H1 (cell line): ENCODE measurements around the gene DLAT. TPM values are rescaled to one million over a fixed set of nuclear protein-coding genes. Genes with fewer than 3 reads are reported as not detected.

Experiments used
- CTCF ChIA-PET: fragments of 300-600 bp; sonication (Branson Sonifier 250); formaldehyde crosslinking; loops from one replicate; lab custom pipeline; 2021; ENCODE audit not compliant: partially characterized antibody; lab: Charles Lee
- POLR2A ChIA-PET: fragments of 300-600 bp; sonication (Branson Sonifier 250); formaldehyde crosslinking; loops from one replicate; lab custom pipeline; 2021; ENCODE audit warnings: inconsistent platforms; ENCODE audit not compliant: partially characterized antibody; lab: Charles Lee
- DNase-seq, 2 experiments: peaks; one replicate each; pipeline versions ENCODE4 v3.0.0 to v3.0.0-alpha.2; 2010 to 2022; ENCODE audit warnings: low spot score in 2 of 2, low read depth in 1 of 2, mixed read lengths in 1 of 2
- FAIRE-seq: peaks from 2 replicates; lab custom pipeline; 2011; peaks lifted over from hg19 to GRCh38; lab: Jason Lieb, UNC
- H2AFZ ChIP-seq: 2 replicates; pipeline ENCODE4 v1.8.1; 2012; ENCODE audit warnings: low read length, inconsistent platforms
- H2AK5ac ChIP-seq: 2 replicates; pipeline ENCODE4 v1.6.1; 2013; ENCODE audit warnings: low read depth, low read length
- H2BK120ac ChIP-seq: replicated peaks from 2 replicates; pipeline ENCODE3; 2013; ENCODE audit warnings: low read depth, low read length, inconsistent platforms
- H2BK12ac ChIP-seq: 2 replicates; pipeline ENCODE4 v1.6.1; 2013; ENCODE audit warnings: low read depth, low read length
- H2BK15ac ChIP-seq: 2 replicates; pipeline ENCODE4 v1.6.1; 2013; ENCODE audit warnings: low read length
- H2BK20ac ChIP-seq: 2 replicates; pipeline ENCODE4 v1.6.1; 2013; ENCODE audit warnings: low read length
- H2BK5ac ChIP-seq: 2 replicates; pipeline ENCODE4 v1.6.1; 2013; ENCODE audit warnings: low read depth, low read length
- H3K14ac ChIP-seq: 2 replicates; pipeline ENCODE4 v1.6.1; 2013; ENCODE audit warnings: inconsistent platforms; ENCODE audit not compliant: insufficient read length
- H3K18ac ChIP-seq: 2 replicates; pipeline ENCODE4 v1.6.1; 2013; ENCODE audit warnings: low read length; ENCODE audit errors: extremely low read depth
- H3K23ac ChIP-seq: 2 replicates; pipeline ENCODE4 v1.6.1; 2013; ENCODE audit warnings: inconsistent platforms; ENCODE audit not compliant: insufficient read length
- H3K23me2 ChIP-seq: 2 replicates; pipeline ENCODE4 v1.6.1; 2013; ENCODE audit warnings: low read depth, low read length
- H3K27ac ChIP-seq: 2 replicates; pipeline ENCODE4 v1.6.1; 2011; ENCODE audit warnings: low read depth, low read length, inconsistent platforms
- H3K27me3 ChIP-seq, 4 experiments: replicated peaks in 1 of 4; 1 replicate in 1 of 4; 2 replicates in 3 of 4; pipeline versions ENCODE4 v1.6.1 to v1.8.1; 2011 to 2013; ENCODE audit warnings: low read length in 3 of 4, mild to moderate bottlenecking in 3 of 4, inconsistent platforms in 2 of 4, mixed read lengths in 2 of 4, moderate library complexity in 1 of 4; ENCODE audit not compliant: control insufficient read depth in 3 of 4, insufficient read depth in 3 of 4; ENCODE audit errors: extremely low read depth in 1 of 4
- H3K36me3 ChIP-seq, 4 experiments: 2 replicates each; pipeline versions ENCODE4 v1.6.1 to v1.8.1; 2011 to 2013; ENCODE audit warnings: mild to moderate bottlenecking in 4 of 4, low read length in 3 of 4, moderate library complexity in 2 of 4, control low read depth in 1 of 4, inconsistent platforms in 1 of 4; ENCODE audit not compliant: insufficient read depth in 4 of 4, control insufficient read depth in 2 of 4
- H3K4ac ChIP-seq: replicated peaks from 2 replicates; pipeline ENCODE3; 2013; ENCODE audit warnings: low read length, low read depth, mixed read lengths, inconsistent platforms; ENCODE audit not compliant: insufficient read length
- H3K4me1 ChIP-seq, 4 experiments: replicated peaks in 1 of 4; 1 replicate in 1 of 4; 2 replicates in 3 of 4; pipeline versions ENCODE4 v1.6.1 to v1.8.1; 2011 to 2013; ENCODE audit warnings: low read length in 3 of 4, inconsistent platforms in 2 of 4, mixed read lengths in 1 of 4; ENCODE audit not compliant: insufficient read depth in 4 of 4, control insufficient read depth in 3 of 4
- H3K4me2 ChIP-seq, 2 experiments: 2 replicates each; pipeline versions ENCODE4 v1.6.1 to v1.8.1; 2011 to 2013; ENCODE audit warnings: low read depth in 2 of 2, low read length in 2 of 2, control low read depth in 1 of 2, inconsistent platforms in 1 of 2, mild to moderate bottlenecking in 1 of 2; ENCODE audit not compliant: insufficient read depth in 1 of 2
- H3K4me3 ChIP-seq, 4 experiments: fragments of 200-600, 300-600 bp in 1 of 4; sonication (generic), shearing (Covaris generic), sonication (Bioruptor Twin) in 1 of 4; 2 replicates each; pipeline versions ENCODE4 v1.5.1 to v1.8.1; 2011 to 2016; ENCODE audit warnings: low read length in 4 of 4, low read depth in 3 of 4, control low read depth in 2 of 4, inconsistent platforms in 2 of 4, mild to moderate bottlenecking in 2 of 4, mixed read lengths in 1 of 4, moderate library complexity in 1 of 4; ENCODE audit not compliant: insufficient read depth in 2 of 4; ENCODE audit errors: extremely low read depth in 1 of 4
- H3K56ac ChIP-seq: replicated peaks from 2 replicates; pipeline ENCODE3; 2013; ENCODE audit warnings: low read depth, mild to moderate bottlenecking, mixed read lengths, low read length, inconsistent platforms; ENCODE audit not compliant: insufficient read length
- H3K79me1 ChIP-seq: 2 replicates; pipeline ENCODE4 v1.6.1; 2013; ENCODE audit warnings: low read depth, low read length, control low read depth
- H3K79me2 ChIP-seq, 2 experiments: 2 replicates each; pipeline versions ENCODE4 v1.6.1 to v1.8.1; 2012 to 2013; ENCODE audit warnings: low read length in 2 of 2, mild to moderate bottlenecking in 2 of 2, inconsistent platforms in 1 of 2; ENCODE audit not compliant: insufficient read depth in 2 of 2, control insufficient read depth in 1 of 2
- H3K9ac ChIP-seq, 4 experiments: replicated peaks in 1 of 4; 1 replicate in 1 of 4; 2 replicates in 3 of 4; pipeline versions ENCODE4 v1.6.1 to v1.8.1; 2011 to 2013; ENCODE audit warnings: low read depth in 3 of 4, low read length in 3 of 4, control low read depth in 2 of 4, mild to moderate bottlenecking in 2 of 4, moderate library complexity in 2 of 4, inconsistent platforms in 1 of 4; ENCODE audit errors: extremely low read depth in 1 of 4
- H3K9me3 ChIP-seq, 2 experiments: 2 replicates each; pipeline versions ENCODE4 v1.6.1 to v1.8.1; 2012 to 2013; ENCODE audit warnings: mild to moderate bottlenecking in 2 of 2, moderate library complexity in 2 of 2, control low read depth in 1 of 2, inconsistent platforms in 1 of 2, low read depth in 1 of 2, low read length in 1 of 2, mixed read lengths in 1 of 2; ENCODE audit not compliant: insufficient read depth in 2 of 2
- H4K20me1 ChIP-seq, 2 experiments: replicated peaks in 1 of 2; 2 replicates each; pipeline versions ENCODE3 to v1.8.1; 2011 to 2013; ENCODE audit warnings: inconsistent platforms in 2 of 2, low read length in 2 of 2, mild to moderate bottlenecking in 1 of 2; ENCODE audit not compliant: insufficient read depth in 2 of 2, control insufficient read depth in 1 of 2
- H4K5ac ChIP-seq: 2 replicates; pipeline ENCODE4 v1.6.1; 2013; ENCODE audit warnings: low read length, low read depth, mixed read lengths, inconsistent platforms; ENCODE audit not compliant: insufficient read length
- H4K8ac ChIP-seq: 2 replicates; pipeline ENCODE4 v1.8.0; 2013; ENCODE audit warnings: mild to moderate bottlenecking, moderate library complexity, low read length, inconsistent platforms; ENCODE audit not compliant: insufficient read depth; ENCODE audit errors: extremely low read depth
- H4K91ac ChIP-seq: replicated peaks from 2 replicates; pipeline ENCODE3; 2013; ENCODE audit warnings: low read length, mixed read lengths, inconsistent platforms; ENCODE audit not compliant: insufficient read length
- ATF2 ChIP-seq: IDR thresholded peaks from 2 replicates; pipeline ENCODE4 v1.6.1; 2012; ENCODE audit warnings: low read length, inconsistent platforms
- BCL11A ChIP-seq, 2 experiments: IDR thresholded peaks; one replicate each; pipeline ENCODE4 v1.6.1; 2011; ENCODE audit warnings: low read depth in 2 of 2, low read length in 2 of 2, mild to moderate bottlenecking in 2 of 2
- CBX8 ChIP-seq: fragments of 300-800, 300-1000 bp; sonication (generic); IDR thresholded peaks from 2 replicates; pipeline ENCODE4 v1.7.1; 2016; ENCODE audit warnings: low read depth, low read length, borderline replicate concordance
- RAD21 ChIP-seq, 2 experiments: IDR thresholded peaks in 1 of 2; conservative IDR thresholded peaks in 1 of 2; 2 replicates each; pipeline ENCODE4 v1.6.1; 2011; ENCODE audit warnings: low read depth in 2 of 2, low read length in 2 of 2, improper control_type of control experiment in 1 of 2, inconsistent platforms in 1 of 2, mild to moderate bottlenecking in 1 of 2, moderate library complexity in 1 of 2
- RXRA ChIP-seq: IDR thresholded peaks from 2 replicates; pipeline ENCODE4 v1.6.1; 2011; ENCODE audit warnings: low read depth, mild to moderate bottlenecking, low read length, moderate library complexity; ENCODE audit not compliant: insufficient read depth
- SAP30 ChIP-seq: fragments of 300-600 bp; sonication (generic); IDR thresholded peaks from 2 replicates; pipeline ENCODE4 v1.7.1; 2012; ENCODE audit warnings: low read length, moderate library complexity, mild to moderate bottlenecking, inconsistent platforms; ENCODE audit not compliant: insufficient read depth, insufficient replicate concordance
- ZNF274 ChIP-seq: IDR thresholded peaks from 2 replicates; pipeline ENCODE4 v1.7.0; 2012; ENCODE audit warnings: low read length, borderline replicate concordance; ENCODE audit errors: extremely low read depth
- WGBS, 2 experiments: shearing (Covaris generic) in 1 of 2; methylation state at CpG; one replicate each; pipeline versions ENCODE4 v1.1.6 to v1.1.7; 2013 to 2015; ENCODE audit warnings: low lambda C conversion rate in 2 of 2, mixed read lengths in 2 of 2, inconsistent platforms in 1 of 2, low coverage in 1 of 2, missing lambda C conversion rate in 1 of 2; ENCODE audit not compliant: insufficient replicate concordance in 2 of 2, insufficient coverage in 1 of 2, insufficient read length in 1 of 2; ENCODE audit errors: extremely low coverage in 1 of 2, missing lambda C conversion rate in 1 of 2; 5-methylcytosine and 5-hydroxymethylcytosine counted together
- polyA plus RNA-seq, 7 experiments: library from polyadenylated mRNA; depleted of rRNA in 3 of 7; stranded (reverse) in 5 of 7; unstranded in 2 of 7; fragments of >200 nt in 5 of 7; fragments of 200-250 nt in 2 of 7; gene quantifications; 1 replicate in 5 of 7; 2 replicates in 1 of 7; 4 replicates in 1 of 7; pipeline versions ENCODE4 v1.2.1 to v1.2.3, GENCODE V29; 2011 to 2013; ENCODE audit warnings: missing spikeins in 2 of 7, mixed read lengths in 2 of 7
- total RNA-seq: library from RNA; stranded (reverse); fragmentation: NEBNext Ultra II Directional; extraction: Animal tissue kit (Norgen Biotek cat#: 25700); gene quantifications from 2 replicates; pipeline ENCODE4 v1.2.1, GENCODE V29; 2021

DLAT gene
- total and polyA plus RNA-seq, 2 of the 8 experiments (the other 6 are each of a cell fraction or from before 2014, with no cell fraction given), result 23.1 to 66.2 TPM

GRCh38 chr11:112013497-112014164 is 11.6 kb upstream of the DLAT start:
- H3K79me1 ChIP-seq, result no peaks in the 10 kb centered on the region
- no peaks in the 10 kb centered on the region for H4K20me1 ChIP-seq
- no peak overlapping the region for H4K5ac ChIP-seq
- no peak overlapping the region for H3K9ac ChIP-seq
- H3K9me3 ChIP-seq, result 0 out of 4 replicates have a peak, but pooled peaks cover 0 to 1% of the 10 kb centered on the region in 2 experiments
- H2BK120ac ChIP-seq, result no peak overlapping the region
- H3K4me1 ChIP-seq, result no peaks in the 10 kb centered on the region
- no peak overlapping the region for H2AFZ ChIP-seq
- H3K27me3 ChIP-seq, result no peaks in the 10 kb centered on the region
- DNase-seq (no peak), FAIRE-seq (no peak)
- H2BK5ac ChIP-seq, result no peak overlapping the region
- no peak for TF ChIP-seq ZNF274
- TF ChIP-seq BCL11A (IDR thresholded peaks at IDR 0.05; ENCODE audit: low read depth in 2 of 2, low read length in 2 of 2), result no peak
- no peak for TF ChIP-seq RAD21 (IDR thresholded peaks at IDR 0.05 in 1 of 2, conservative IDR thresholded peaks at IDR 0.05 in 1 of 2; ENCODE audit: low read depth in 2 of 2, low read length in 2 of 2)
- no peak for TF ChIP-seq SAP30
- TF ChIP-seq RXRA, result no peak
- no peak for TF ChIP-seq CBX8
- TF ChIP-seq ATF2, result no peak
- no peak overlapping the region for H4K8ac ChIP-seq
- POLR2A ChIA-PET, result interaction anchor here (1.5 kb wide), 1 partner anchor 10 kb away, joined by 6 read pairs; no protein-coding TSS in a partner anchor
- H3K4me2 ChIP-seq, result no peak overlapping the region
- H3K4ac ChIP-seq, result no peak overlapping the region
- no peak overlapping the region for H2BK20ac ChIP-seq
- no peak overlapping the region for H4K91ac ChIP-seq
- no peak overlapping the region for H2BK15ac ChIP-seq
- peaks cover 0 to 9% (median 0%) of the 10 kb centered on the region in 4 experiments; a peak in 3 of 8 replicates for H3K36me3 ChIP-seq
- H3K23ac ChIP-seq, result no peak overlapping the region
- H3K79me2 ChIP-seq, result no peaks in the 10 kb centered on the region
- CTCF ChIA-PET, result interaction anchor here (1.0 to 1.6 kb wide), 3 partner anchors 9 to 31 kb away, joined by 3 to 5 read pairs (median 3); no protein-coding TSS in a partner anchor
- H3K56ac ChIP-seq, result no peak overlapping the region
- no peaks in the 10 kb centered on the region for H3K23me2 ChIP-seq
- H2BK12ac ChIP-seq, result no peak overlapping the region
- no peak overlapping the region for H3K27ac ChIP-seq
- H3K14ac ChIP-seq, result no peak overlapping the region
- WGBS, 2 experiments, result 85% methylated on average over 4 of the region's 4 CpGs; no CpG with 5 or more reads in 1 of the 2 experiments
- no peak overlapping the region for H3K4me3 ChIP-seq
- H2AK5ac ChIP-seq, result no peak overlapping the region
- H3K18ac ChIP-seq, result no peak overlapping the region
